NCI-H187 treated with DMSO at 0.1 percent for 48 hours (cell line): Measurements from ENCODE around the gene JAK3.
A peak's percentile ranks its signal among the peaks of the same experiment; 100 is the strongest.

Source experiments
- DNase-seq: peaks from one replicate; lab custom pipeline; 2025; lab: John Stamatoyannopoulos, UW

JAK3 gene

DNA sequence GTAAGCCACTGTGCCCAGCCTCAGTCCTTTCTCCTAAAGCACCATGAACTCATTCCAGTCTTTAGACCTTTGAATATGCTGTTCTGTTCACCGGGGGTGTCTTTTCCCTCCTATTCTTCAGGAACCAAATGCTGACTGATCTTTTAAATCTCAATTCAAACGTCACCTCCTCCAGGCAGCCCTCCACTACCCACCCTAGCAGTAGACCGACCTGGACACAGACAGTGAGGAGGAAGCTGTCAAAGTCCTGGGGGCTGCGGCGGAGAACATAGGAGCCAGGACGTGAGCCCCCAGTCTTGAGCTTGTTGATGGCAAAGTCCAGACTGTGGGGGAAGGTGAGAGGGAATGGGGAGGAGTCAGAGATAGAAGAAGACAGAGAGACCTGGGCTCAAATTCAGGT lies 7.8 kb downstream of the JAK3 start:
- DNase-seq, result no peak

DNA sequence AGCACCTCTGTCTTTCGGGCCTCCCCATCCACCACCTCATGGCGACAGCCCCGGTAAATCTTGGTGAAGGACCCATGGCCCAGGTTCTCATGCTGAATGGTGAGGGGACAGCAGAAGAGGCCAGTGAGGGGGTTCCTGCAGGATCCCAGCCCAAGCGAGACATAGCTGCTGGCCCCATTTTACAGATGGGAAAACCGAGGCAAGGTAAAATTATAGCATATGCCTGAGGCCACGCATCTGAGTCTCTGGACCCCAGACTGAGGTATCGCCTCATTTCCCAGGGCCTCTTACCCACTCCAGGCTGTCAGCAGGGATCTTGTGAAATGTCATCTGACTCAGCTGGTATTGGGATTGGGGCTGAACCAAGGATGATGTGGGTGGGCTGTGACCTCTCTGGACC lies 9.8 kb downstream of the JAK3 start:
- DNase-seq, result no peak

DNA sequence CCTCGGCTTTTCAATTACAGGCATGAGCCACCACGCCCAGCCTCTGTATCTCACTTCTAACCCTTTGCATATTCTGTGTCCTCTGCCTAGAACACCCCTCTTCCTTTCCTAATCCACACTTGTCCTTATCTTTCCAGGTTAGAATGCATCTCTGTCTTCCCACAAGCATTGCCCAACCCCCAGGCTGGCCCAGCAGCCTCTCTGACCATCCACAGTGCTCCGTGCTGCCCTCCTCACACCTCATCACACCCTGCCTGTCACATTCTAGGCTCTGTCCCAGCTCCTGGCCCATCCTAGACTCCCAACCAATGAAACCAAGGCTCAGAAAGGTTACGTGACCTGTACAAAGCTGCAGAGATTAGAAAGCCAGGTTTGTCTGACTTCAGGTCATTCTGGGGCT lies 11.3 kb downstream of the JAK3 start:
- DNase-seq, result no peak

DNA sequence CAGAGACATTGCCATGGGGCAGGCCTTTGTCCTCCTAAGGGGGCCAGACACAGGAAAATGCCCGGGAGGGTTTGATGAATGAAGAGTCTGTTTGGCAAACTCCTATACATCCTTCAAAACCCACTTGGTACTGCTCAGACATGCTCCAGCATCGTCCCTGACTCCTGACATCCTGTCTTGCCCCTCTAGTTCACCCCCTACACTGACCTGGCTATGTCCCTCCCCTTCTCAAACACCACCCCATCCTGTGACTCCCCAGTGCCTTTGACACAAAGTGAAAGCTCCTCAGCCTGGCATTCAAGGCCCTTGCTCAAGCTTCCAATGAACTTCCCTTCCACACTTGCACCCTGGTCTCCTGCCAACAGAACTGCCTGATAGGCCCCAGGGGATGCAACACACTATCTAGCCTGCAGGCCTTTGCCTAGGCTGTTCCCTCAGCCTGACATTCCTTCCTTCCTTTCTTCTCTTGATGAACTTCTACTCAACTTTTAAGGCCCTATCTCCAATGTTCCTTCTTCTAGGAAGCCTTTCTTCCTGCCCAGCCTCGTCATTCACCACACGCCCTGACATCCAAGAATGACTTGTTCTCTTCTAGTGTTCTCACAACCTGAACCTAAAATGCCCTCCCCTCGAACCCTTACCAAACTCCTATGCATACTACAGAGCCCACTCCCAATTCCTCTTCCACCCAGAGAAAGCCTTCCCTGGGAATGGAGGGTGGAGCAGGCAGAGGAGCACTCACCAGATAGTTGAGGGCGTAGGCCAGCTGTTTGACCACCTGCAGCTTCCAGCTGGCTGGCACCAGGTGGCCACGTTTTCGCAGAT lies 12.4 kb downstream of the JAK3 start:
- DNase-seq, result no peak

DNA sequence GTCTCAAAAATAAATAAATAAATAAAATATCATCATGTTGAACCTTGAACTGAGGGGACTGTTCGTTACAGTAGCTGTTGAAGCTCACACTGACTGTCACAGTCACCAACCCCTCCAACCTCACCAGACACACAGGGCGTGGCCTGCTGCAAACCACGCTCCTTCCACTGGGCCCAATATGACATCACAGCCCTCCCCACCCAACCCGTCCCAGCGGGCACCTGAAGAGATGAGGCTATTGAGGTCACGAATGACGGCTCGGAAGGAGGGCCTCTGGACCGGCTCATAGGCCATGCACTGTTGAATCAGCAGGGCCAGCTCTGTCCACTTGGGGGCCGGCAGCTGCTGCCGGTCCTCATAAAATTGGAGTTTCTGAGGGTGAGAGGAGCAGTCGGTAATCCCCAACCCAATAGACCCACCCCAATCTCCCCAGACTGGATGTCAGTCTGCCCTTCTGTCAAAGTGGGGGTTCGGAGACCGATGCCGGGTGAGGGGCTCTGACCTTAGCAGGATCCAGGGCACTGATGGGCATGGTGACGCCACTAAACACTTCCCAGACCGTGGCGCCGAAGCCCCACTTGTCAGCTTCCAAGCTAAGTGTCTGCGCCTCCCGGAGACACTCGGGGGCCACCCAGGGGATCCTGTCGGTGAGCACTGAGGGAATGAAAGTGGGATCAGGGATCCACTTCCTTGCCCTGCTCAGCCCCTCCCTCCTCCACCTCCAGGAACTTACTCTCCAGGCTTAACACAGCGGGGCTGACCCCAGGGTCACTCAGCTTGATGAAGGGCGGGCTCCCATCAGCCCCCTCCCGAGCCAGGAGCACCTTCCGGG lies 13.2 kb downstream of the JAK3 start:
- DNase-seq, result no peak

DNA sequence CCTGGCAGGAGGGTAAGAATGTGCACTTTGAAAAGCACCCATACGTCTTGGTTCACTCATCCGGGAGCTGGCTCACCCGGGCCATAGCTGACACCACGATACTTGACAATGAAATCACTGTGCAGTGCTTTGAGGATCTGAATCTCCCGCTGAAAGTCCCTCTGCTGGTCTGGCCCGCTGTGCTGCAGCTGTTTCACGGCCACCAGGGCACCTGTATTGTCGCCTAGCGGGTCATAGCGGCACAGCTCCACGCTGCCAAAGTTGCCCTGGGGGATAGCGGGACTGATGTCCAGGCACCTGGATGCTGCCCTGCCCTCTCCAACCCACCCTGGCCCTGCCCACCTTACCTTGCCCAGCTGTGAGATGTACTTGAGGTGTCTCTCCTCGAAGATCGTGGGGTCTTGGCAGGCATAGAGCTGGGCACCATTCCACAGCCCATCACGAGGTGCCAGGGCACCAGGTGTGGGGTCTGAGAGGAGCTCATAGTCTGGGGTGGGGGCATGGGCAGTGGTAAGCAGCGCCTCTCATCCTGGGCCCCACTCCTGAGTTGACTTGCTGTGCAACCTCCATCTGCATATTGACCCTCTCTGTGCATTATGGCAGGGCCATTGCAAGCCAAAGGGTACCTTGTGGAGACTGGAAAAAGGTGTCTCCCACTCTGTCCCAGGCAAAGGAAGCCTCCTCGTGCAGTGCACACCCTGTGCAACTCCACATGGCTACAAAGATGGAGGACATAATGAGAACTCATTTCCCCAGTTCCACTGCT lies 15.2 kb downstream of the JAK3 start:
- no peak for DNase-seq

DNA sequence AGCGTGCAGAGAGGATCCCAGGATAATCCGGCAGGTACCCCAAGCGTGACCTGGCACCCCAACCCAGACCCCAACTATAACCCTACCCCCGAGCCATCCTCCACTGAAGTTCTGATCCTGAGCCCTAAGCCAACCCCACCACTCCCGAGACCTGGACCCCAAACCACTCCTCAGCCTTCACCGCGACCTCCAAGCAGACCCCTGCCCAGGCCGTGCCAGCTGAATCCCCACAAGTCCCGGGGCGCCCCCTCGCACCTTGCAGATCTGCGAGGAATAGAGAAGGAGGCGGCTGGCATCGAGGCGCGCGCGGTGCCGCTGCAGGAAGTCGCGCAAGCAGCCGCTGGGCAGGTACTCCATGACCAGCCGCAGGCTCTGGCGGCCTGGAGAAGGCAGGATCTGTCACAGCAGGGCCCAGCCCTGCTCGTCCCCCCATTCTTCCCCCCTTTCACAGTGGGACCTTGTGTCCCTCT lies 16.3 kb downstream of the JAK3 start:
- DNase-seq, result no peak

DNA sequence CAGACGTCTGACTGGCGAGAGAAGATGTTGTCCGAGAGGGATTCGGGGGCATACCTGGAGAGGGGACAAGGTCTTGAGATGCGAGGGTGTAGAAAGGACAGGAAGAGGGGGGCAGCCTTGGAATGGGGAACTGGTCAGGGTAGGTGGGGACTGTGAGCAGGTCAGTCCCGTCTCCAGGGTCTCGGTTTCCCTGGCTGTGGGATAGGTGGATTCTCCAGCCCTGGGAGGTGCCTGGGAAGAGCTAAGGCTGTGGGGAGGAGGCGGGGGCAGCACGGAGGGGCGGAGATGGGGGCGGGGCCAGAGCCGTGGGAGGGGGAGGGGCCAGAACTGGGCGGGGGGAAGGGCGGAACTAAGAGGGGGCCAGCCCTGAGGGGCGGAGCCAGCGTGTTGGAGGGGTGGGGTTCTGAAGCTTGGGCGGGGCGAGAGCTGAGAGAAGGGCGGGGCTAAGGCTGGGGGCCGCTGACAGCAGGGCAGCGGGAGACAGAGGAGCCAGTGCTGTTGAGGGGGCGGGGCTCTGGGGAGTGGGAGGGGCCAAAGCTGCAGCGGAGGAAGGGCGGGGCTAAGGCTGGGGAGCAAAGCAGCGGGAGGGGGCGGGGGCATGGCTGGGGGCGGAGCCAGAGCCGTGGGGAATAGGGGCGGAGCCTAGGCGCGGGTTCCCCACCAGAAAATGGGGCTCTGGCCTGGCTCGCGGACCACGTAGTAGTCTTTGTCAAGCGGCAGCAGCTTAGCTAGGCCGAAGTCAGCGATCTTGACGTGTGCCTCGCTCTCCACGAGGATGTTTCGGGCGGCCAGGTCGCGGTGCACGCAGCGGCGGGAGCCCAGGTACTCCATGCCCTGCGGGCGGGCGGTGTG lies 17.0 kb downstream of the JAK3 start:
- peak; percentile 40 for DNase-seq

DNA sequence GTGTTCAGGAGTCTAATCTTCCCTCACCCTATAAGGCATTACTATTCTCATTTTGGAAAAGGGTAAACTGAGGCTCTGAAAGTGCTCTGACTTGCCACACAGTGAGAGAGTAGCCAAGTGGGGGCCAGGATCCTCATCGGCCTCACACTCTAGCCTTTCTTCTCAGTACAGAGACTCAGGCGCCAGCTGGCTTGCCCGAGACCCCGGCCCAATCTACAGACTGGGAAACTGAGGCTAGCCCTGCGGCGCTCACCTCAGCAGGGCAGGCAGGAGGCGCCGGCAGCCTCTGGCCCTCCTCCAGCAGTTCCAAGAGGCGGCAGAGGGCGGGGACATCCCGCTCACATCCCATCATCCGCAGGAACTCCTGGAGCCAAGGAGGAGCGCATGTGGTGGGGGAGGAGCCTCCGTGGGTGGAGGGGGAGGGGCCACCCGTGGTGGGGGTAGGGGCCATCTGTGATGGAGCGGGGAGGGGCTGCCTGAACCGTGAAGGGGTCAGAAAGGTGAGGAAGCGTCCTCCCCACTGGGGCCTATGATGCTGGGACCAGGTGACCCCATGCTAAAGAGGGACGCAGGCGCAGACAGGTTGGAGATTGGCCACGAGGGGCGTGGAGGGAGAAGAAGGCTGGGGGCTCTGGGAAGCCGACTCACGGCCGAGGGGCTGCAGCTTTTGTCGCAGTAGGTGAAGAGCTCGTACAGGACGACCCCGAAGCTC lies 17.8 kb downstream of the JAK3 start:
- no peak for DNase-seq

DNA sequence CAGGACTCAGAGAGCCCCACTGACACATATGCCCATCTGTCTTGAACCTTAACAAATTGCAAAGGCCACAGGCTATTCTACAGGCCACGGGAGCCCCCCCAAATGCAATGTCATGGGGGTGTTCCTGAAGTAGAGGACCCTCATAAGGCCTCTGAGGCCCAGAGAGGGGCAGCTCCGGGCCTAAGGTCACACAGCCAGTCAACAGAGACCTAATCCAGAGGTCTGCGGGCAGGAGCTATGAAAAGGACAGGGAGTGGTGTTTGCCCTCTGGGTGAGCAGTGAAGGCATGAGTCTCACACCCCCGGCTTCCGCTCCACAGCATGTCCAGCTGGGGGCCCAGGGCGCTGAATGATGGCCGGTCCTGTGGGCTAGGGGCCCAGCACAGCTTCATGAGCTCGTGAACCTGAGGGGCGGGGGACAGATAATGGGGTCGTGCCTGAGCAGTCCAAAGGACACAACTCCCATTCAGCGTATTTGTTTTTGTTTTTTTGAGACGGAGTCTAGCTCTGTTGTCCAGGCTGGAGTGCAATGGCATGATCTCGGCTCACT lies 21.2 kb downstream of the JAK3 start:
- no peak for DNase-seq

DNA sequence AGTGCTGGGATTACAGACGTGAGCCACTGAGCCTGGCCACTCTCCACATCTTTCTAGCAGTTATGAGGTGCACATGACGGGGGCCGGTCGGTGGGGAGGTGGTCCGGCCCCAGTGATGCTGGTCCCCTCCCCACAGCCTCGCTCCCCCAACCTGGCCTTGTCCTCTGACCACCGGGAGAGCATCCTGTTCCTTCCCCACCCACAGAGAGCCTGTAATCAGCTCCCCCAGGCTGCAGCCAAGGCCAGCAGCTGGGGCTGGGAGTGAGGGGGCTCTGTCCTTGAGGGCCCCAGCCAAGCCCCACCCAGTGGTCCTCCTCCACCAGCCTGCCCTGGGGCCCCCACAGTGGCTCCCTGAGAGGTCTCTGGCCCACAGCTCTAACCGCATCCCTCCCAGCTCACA lies 23.4 kb downstream of the JAK3 start:
- no peak for DNase-seq

DNA sequence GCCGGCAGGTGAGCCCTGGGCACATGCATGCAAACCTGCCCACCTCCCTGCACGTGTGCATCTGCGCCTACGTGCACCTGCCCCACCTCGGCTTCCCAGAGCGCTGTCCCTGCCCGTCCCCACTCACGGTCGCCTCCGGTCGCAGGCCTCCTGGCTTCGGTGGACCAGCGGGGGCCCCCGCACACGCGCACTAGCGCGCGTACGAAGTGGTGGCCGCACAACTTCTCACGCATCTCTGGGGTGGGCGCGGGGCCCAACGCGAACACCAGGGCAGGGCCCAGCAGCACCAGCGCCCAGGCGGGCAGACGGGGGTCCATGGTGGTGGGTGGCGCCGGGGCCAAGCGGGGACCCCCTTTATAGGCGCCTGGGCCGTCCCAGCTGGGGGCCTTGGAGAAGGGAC lies 26.6 kb downstream of the JAK3 start, which contains the start of gene INSL3:
Gene INSL3 (minus strand): TSS at position 330 of the 400 bp plus-strand sequence. CDS start 13 bp downstream, at position 317.
- DNase-seq, result no peak

DNA sequence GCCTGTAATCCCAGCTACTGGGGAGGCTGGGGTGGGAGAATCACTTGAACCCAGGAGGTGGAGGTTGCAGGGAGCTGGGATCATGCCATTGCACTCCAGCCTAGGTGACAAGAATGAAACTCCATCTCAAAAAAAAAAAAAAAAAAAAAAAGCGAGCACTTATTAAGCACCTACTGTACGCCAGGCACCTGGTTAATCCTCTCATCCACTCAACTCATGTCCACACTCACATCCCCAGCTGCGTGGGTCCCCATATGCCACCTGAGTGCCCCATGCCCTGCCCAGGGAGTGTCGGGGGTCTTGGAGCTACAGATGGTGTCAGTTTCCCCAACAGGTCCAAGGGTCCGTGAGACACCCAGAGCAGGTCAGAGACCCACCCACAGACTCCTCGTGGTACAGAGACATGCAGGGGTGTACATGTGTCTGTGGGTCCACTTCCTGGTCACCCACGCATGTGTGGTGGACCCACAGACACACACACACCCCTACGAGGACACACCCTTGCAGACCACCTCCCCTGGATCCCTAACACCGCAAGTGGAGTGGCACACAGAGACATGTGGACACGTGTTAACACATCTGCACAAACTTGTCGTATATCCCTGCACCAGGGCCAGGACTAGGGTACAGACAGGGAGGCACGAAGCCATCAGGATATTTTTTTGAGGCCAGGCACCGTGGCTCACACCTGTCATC lies 30.0 kb downstream of the JAK3 start:
- no peak for DNase-seq

DNA sequence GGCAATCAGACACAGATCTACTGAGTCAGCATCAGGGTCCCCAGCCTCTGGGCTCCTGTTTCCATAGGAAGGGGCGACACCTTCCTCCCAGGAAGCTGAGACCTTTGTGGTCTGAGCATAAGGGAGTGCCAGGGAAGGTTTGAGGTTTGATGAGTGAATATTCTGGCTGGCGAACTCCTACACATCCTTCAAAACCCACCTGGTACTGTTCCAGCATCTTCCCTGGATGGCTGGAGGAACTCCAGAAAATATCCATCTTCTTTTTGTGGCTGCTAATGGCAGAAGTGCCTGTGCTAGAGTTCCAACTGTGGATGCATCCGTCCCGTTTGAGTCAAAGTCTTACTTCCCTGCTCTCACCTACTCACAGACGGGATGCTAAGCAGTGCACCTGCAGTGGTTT lies 35.7 kb downstream of the JAK3 start:
- DNase-seq, result no peak

DNA sequence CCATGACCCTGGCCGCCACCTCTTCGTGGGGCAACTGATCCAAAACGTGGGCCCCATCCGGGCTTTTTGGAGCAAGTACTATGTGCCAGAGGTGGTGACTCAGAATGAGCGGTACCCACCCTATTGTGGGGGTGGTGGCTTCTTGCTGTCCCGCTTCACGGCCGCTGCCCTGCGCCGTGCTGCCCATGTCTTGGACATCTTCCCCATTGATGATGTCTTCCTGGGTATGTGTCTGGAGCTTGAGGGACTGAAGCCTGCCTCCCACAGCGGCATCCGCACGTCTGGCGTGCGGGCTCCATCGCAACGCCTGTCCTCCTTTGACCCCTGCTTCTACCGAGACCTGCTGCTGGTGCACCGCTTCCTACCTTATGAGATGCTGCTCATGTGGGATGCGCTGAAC lies 36.1 kb downstream of the JAK3 start:
- DNase-seq, result no peak

DNA sequence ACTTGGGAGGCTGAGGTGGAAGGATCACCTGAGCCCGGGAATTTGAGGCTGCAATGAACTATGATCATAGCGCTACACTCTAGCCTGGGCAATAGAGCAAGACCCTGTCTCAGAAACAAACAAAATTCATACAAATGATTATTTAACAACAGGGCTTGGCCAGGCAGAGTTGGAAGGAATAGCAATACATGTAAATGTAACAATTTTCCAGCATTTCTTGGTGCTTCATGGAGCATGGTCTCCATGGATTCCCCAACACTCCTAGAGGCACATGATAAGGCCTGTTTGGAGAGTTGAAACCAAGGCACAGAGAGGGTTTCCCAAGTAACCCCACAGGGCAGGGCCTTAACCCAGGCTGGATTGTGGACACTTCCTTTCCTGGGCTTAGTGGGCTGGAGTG lies 36.7 kb downstream of the JAK3 start:
- DNase-seq, result no peak

DNA sequence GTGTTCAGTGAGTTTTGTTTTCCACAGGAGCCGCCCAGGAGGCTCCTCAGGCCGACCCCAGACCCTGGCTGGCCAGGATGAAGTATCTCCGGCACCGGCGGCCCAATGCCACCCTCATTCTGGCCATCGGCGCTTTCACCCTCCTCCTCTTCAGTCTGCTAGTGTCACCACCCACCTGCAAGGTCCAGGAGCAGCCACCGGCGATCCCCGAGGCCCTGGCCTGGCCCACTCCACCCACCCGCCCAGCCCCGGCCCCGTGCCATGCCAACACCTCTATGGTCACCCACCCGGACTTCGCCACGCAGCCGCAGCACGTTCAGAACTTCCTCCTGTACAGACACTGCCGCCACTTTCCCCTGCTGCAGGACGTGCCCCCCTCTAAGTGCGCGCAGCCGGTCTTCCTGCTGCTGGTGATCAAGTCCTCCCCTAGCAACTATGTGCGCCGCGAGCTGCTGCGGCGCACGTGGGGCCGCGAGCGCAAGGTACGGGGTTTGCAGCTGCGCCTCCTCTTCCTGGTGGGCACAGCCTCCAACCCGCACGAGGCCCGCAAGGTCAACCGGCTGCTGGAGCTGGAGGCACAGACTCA lies 40.0 kb downstream of the JAK3 start:
- no peak for DNase-seq

DNA sequence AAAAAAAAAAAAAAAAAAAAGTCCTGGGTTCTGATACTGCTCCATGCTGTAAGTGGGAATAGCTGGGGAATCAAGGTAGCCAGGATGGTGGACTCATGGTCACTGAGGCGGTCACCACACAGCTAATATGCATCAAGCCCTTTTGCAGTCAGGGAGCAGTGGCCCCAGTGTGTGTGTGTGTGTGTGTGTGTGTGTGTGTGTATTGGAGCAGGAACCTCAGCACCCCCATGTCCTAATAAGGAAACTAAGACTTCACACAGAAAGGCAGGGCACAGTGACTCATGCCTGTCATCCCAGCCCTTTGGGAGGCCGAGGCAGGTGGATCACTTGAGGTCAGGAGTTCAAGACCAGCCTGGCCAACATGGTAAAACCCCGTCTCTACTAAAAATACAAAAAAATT lies 40.8 kb downstream of the JAK3 start:
- no peak for DNase-seq

DNA sequence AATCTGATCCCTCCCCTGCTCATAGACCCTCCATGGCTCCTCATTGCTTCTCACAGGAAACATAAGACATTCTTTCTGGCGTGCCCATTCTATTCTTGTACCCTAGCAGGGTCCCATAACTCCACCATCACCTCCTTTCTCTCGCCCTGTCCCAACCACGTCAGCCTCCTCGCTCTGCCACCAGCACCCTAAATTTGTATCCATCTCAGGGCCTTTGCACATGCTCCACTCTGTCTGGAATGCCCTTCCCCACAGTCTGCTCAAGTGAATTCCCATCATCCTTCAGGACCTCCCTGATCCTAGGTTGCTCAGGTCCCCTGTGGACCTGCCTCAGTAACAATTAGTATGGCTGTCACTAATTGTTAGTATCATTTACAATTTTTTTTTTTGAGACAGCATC lies 42.4 kb downstream of the JAK3 start:
- no peak for DNase-seq
